Ramos (cell line): ENCODE results near the gene MVB12B.
"Not testable (repeated sequence)": the region's sequence is repeated elsewhere in the genome, so short reads cannot be mapped to it uniquely, and the experiment has no call there.

Experiments used
- in situ Hi-C: fragments of 300-500 bp; cut with MboI; formaldehyde crosslinking; loops from one replicate; pipeline ENCODE4 v1.14.3; 2022; ENCODE audit warnings: low sequenced_read_pairs; ENCODE audit not compliant: unreplicated experiment

Gene MVB12B

DNA sequence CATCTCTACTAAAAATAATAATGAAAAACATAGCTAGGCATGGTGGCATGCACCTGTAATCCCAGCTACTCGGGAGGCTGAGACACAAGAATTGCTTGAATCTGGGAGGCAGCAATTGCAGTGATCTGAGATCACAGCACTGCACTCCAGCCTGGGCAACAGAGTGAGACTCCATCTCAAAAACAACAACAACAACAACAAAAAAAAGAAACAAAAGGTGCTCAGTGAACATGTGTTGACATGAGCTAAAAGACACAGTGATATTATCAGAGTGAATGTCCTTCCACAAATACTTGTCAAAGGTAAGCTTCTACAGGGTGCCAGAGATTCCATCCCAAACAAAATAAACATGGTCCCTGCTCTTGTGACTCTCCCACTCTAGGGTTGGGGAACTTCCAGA lies 211.9 kb downstream of the MVB12B start:
- in situ Hi-C loops, result no loop called here

DNA sequence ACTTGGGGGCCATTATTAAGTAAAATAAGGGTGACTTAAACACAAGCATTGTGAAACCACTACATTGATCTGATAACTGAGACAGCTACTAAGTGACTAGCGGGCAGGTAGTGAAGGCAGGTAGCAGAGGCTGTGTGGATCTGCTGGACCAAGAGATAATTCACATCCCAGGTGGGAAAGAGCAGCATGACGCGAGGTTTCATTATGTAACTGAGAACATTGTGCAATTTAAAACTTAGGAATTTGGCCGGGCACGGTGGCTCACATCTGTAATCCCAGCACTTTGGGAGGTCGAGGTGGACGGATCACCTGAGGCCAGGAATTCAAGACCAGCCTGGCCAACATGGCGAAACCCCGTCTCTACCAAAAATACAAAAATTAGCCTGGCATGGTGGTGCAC lies 213.8 kb downstream of the MVB12B start:
- in situ Hi-C loops, result not testable (repeated sequence)

DNA sequence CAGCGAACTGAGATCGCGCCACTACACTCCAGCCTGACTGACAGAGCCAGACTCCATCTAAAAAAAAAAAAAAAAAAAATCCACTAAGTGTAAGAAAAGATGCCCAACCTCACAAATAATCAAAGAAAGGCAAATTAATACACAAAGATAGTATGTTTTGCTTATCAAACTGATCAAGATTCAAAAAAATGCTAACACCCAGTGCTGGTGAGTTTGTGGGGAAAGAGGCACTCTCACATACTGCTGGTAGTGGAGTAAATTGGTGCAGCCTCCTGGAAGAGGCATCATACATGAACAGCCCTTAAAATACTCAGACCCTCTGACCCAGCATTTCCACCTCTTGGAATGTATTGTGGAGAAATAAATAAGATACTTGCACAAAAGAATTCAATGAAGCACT lies 216.9 kb downstream of the MVB12B start:
- in situ Hi-C loops, result no loop called here

GRCh38 chr9:126545106-126545505 lies 218.5 kb downstream of the MVB12B start:
- in situ Hi-C loops, result no loop called here

GRCh38 chr9:126546036-126546435 lies 219.4 kb downstream of the MVB12B start:
- in situ Hi-C loops, result no loop called here

GRCh38 chr9:126548312-126548711 lies 221.7 kb downstream of the MVB12B start:
- in situ Hi-C loops, result no loop called here

GRCh38 chr9:126549246-126550006 lies 222.8 kb downstream of the MVB12B start:
- in situ Hi-C loops, result no loop called here

DNA sequence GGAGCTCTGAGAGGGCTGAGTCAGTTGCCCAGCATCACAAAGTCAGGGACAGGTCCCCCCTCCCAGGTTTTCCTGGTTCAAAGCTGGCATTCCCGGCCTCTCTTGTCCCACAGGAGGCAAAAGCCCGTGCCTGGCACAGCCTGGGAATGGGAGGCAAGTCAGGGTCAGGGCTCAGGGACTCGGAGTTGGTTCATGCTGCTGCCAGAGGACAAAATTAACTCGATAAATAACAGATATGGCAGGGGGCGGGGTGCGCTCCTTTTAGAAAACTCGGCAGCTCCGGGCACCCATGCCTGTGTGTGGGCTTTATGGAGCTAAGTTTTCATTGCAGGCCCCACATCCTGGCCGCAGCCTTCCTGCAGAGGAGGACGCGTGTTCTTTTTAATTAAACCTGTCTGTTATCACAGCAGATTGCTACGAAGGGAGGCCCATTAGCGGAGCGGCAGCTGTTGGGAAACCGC lies 224.3 kb downstream of the MVB12B start:
- in situ Hi-C loops, result no loop called here

DNA sequence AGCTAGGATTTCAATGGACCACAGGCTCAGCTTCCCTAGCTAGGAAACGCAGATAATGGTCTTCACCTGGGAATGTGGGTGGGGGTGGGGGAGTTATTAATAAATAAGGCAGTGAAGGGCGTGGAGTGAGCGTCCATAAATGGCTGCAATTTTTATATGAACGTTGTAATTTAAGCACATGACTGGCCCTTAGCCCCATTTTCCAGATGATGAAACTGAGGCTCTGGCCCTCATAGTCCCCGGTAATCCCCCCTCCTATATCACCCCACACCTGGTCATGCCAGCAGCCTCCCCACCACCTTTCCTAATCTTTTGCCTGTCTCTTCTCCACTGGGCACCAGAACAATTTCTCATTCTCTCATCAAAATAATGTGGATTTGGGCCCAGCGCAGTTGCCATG lies 225.2 kb downstream of the MVB12B start:
- in situ Hi-C loops, result no loop called here

- in situ Hi-C loops, result no loop called here
Observed at GRCh38 chr9:126554292-126554691, 227.7 kb downstream of the MVB12B start.

DNA sequence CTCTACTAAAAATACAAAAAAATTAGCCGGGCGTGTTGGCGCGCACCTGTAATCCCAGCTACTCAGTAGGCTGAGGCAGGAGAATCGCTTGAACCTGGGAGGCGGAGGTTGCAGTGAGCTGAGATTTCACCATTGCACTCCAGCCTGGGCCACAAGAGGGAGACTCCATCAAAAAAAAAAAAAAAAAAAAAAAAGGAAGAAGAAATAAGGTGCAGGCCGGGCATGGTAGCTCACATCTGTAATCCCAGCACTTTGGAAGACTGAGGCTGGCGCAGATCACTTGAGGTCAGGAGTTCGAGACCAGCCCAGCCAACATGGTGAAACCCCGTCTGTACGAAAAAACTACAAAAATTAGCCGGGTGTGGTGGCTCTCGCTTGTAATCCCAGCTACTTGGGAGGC lies 228.8 kb downstream of the MVB12B start:
- in situ Hi-C loops, result loop anchor here (5.0 kb wide), 1 partner anchor 53 kb away; no protein-coding TSS in a partner anchor
